Psoas muscle (tissue), 8 donors: Measurements from ENCODE around the gene USP24. TPM values are rescaled to one million over a fixed set of nuclear protein-coding genes. Genes with fewer than 3 reads are reported as not detected.

Experiments
- ATAC-seq, 4 donors: fragments of 200-7000 bp; cut with Tn5 transposase; one replicate each; pipeline ENCODE4 v1.9.1; 2020; ENCODE audit warnings: moderate library complexity in 3 of 4, mild to moderate bottlenecking in 2 of 4
- DNase-seq, 2 donors: peaks; one replicate each; pipeline ENCODE4 v3.0.0-alpha.2; 2020
- H3K27ac ChIP-seq: fragments of 200-600 bp; one replicate; pipeline ENCODE4 v1.8.0; 2022
- H3K27me3 ChIP-seq, 3 donors: fragments of 200-600 bp in 1 of 3; one replicate each; pipeline versions ENCODE4 v1.6.1 to v1.8.0; 2013 to 2022; ENCODE audit warnings: low read length in 2 of 3, mild to moderate bottlenecking in 2 of 3, moderate library complexity in 1 of 3; ENCODE audit not compliant: insufficient read depth in 3 of 3
- H3K36me3 ChIP-seq, 2 donors: fragments of 200-600 bp in 1 of 2; one replicate each; pipeline versions ENCODE4 v1.6.1 to v1.8.0; 2013 to 2022; ENCODE audit warnings: low read depth in 1 of 2, mild to moderate bottlenecking in 1 of 2, moderate library complexity in 1 of 2; ENCODE audit not compliant: insufficient read depth in 1 of 2
- H3K4me1 ChIP-seq: fragments of 200-600 bp; one replicate; pipeline ENCODE4 v1.8.0; 2022
- H3K4me3 ChIP-seq: fragments of 200-600 bp; one replicate; pipeline ENCODE4 v1.8.0; 2022; ENCODE audit warnings: mild to moderate bottlenecking
- H3K9me3 ChIP-seq: fragments of 200-600 bp; one replicate; pipeline ENCODE4 v1.8.0; 2022
- CTCF ChIP-seq: fragments of 200-600 bp; IDR thresholded peaks from one replicate; pipeline ENCODE4 v1.8.0; 2022; ENCODE audit warnings: antibody characterized with exemption
- WGBS, 3 donors: extraction: QIAGEN DNeasy Blood & Tissue Kit; methylation state at CpG; one replicate each; pipeline versions ENCODE4 v1.1.6 to v1.1.7; 2013; 5-methylcytosine and 5-hydroxymethylcytosine counted together
- intact Hi-C, 2 donors: fragments of 100-400 bp; cut with DNase I; formaldehyde crosslinking; loops; one replicate each; pipeline versions ENCODE4 v1.11.0 to v1.14.2; 2022
- polyA plus RNA-seq, 3 donors: library from polyadenylated mRNA; stranded (reverse); fragments of 200-250 nt; gene quantifications; one replicate each; pipeline ENCODE4 v1.2.3, GENCODE V29; 2013
- total RNA-seq, 4 donors: library from RNA; stranded (reverse); fragmentation: NEBNext Ultra II Directional in 2 of 4; extraction: Animal tissue kit (Norgen Biotek cat#: 25700) in 2 of 4; gene quantifications; one replicate each; pipeline versions ENCODE4 v1.2.1 to v1.2.4, GENCODE V29; 2021 to 2023
- donor health status: healthy with polysubstance abuse.
- donor health status: DM: no; HTN: no; CAD: no; lungs with moderate emphysema.
- donor health status: Bipolar disorder and iron deficiency.
- donor health status: healthy.
- donor health status: DM: yes; HTN: yes; CAD: no.
- donor health status: DM: no; HTN: no; CAD: no.
- donor health status: DM: no; HTN: no; CAD: no.
- donor health status: DM: yes; HTN: yes; CAD: no.

Gene USP24
- total and polyA plus RNA-seq, 7 donors: 14.6 to 67.9 (median 53.2) TPM

GRCh38 chr1:55164906-55165305 is 50.3 kb downstream of the USP24 start:
- DNase-seq (no peak), ATAC-seq (peak in 3 of 4 donors; percentile 10 to 59 (median 51))
- peaks cover 0 to 85% of the 10 kb centered on the region in 2 donors for H3K36me3 ChIP-seq
- 55 to 92% (median 56%) methylated on average over 2 of the region's 2 CpGs for WGBS, 3 donors
- H3K4me1 ChIP-seq: no peaks in the 10 kb centered on the region
- TF ChIP-seq CTCF: no peak
- no peaks in the 10 kb centered on the region for H3K9me3 ChIP-seq
- intact Hi-C loops: no loop called here
- H3K4me3 ChIP-seq: no peak overlapping the region
- no peaks in the 10 kb centered on the region for H3K27me3 ChIP-seq
- H3K27ac ChIP-seq: no peak overlapping the region

- no peak for TF ChIP-seq CTCF
- no peaks in the 10 kb centered on the region for H3K27me3 ChIP-seq
- H3K4me1 ChIP-seq: no peaks in the 10 kb centered on the region
- 94 to 100% (median 95%) methylated on average over 2 of the region's 2 CpGs for WGBS, 3 donors
- DNase-seq (no peak), ATAC-seq (no peak)
- H3K4me3 ChIP-seq: no peak overlapping the region
- H3K27ac ChIP-seq: no peak overlapping the region
- intact Hi-C loops: loop anchor here in 1 of 2 donors (10.0 kb wide), 1 partner anchor 55 kb away; the partner anchor contains the start of gene USP24
- no peaks in the 10 kb centered on the region for H3K9me3 ChIP-seq
- peaks cover 2 to 85% of the 10 kb centered on the region in 2 donors for H3K36me3 ChIP-seq
Measured at GRCh38 chr1:55159571-55159970, 55.6 kb downstream of the USP24 start.

GRCh38 chr1:55156608-55157007 is 58.6 kb downstream of the USP24 start:
- DNase-seq (no peak), ATAC-seq (no peak)
- WGBS, 3 donors: 96 to 99% (median 96%) methylated on average over 3 of the region's 3 CpGs
- Histone ChIP-seq H3K9me3 (no peaks in the 10 kb centered on the region), H3K27ac (no peak overlapping the region), H3K27me3 (no peaks in the 10 kb centered on the region), H3K36me3 (peaks cover 5 to 100% of the 10 kb centered on the region in 2 donors), H3K4me1 (peaks cover 5% of the 10 kb centered on the region), H3K4me3 (no peak overlapping the region)
- intact Hi-C loops: loop anchor here in 1 of 2 donors (10.0 kb wide), 1 partner anchor 58 kb away; the partner anchor contains the start of gene USP24
- no peak for TF ChIP-seq CTCF

GRCh38 chr1:55156093-55156492 is 59.1 kb downstream of the USP24 start:
- ATAC-seq (no peak), DNase-seq (no peak)
- Histone ChIP-seq H3K4me3 (no peak overlapping the region), H3K27me3 (no peaks in the 10 kb centered on the region), H3K27ac (no peak overlapping the region), H3K4me1 (peaks cover 10% of the 10 kb centered on the region), H3K36me3 (peaks cover 5 to 99% of the 10 kb centered on the region in 2 donors), H3K9me3 (no peaks in the 10 kb centered on the region)
- intact Hi-C loops: loop anchor here in 1 of 2 donors (10.0 kb wide), 1 partner anchor 59 kb away; the partner anchor contains the start of gene USP24
- no peak for TF ChIP-seq CTCF

GRCh38 chr1:55155522-55155921 is 59.6 kb downstream of the USP24 start:
- Histone ChIP-seq H3K27me3 (no peaks in the 10 kb centered on the region), H3K36me3 (peaks cover 5 to 97% of the 10 kb centered on the region in 2 donors), H3K27ac (peak overlapping the region; percentile 50), H3K4me3 (no peak overlapping the region), H3K9me3 (no peaks in the 10 kb centered on the region), H3K4me1 (peaks cover 16% of the 10 kb centered on the region)
- intact Hi-C loops: loop anchor here in 1 of 2 donors (10.0 kb wide), 1 partner anchor 59 kb away; the partner anchor contains the start of gene USP24
- peak; percentile 61 to 80 for DNase-seq
- WGBS, 3 donors: 32 to 49% (median 34%) methylated on average over 6 of the region's 6 CpGs
- TF ChIP-seq CTCF: no peak
- ATAC-seq: peak; percentile 80 to 95 (median 90)
